ENCODE data around the gene TRDMT1.
"Not testable (repeated sequence)": the region's sequence is repeated elsewhere in the genome, so short reads cannot be mapped to it uniquely, and the experiment has no call there.

Gene TRDMT1

DNA sequence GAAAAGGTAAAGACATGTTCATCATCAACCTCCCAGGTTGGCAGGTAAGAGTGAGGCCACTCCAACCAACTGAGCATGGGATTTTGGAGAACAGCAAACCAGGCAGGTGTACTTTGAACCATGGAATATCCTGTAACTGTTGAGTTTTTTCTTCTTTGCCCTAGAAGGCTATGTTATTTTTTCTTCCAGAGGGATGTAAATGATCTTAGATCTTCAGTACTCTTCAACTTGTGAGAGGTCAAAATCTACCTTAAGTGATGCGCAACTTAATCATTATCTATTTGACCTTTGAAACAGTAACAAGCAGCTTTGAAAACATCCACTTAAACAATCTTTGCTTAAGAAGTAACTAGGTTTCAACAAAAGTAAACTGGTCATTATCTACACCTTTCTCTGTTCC is 71.7 kb downstream of the TRDMT1 start, which contains the start of gene CUBN:
TSS of gene CUBN (minus strand) at position 71 of the 400 bp plus-strand sequence. CDS start at position 25, 46 bp downstream.
- DNase-seq (ENCODE audit: low read depth), result no peak

DNA sequence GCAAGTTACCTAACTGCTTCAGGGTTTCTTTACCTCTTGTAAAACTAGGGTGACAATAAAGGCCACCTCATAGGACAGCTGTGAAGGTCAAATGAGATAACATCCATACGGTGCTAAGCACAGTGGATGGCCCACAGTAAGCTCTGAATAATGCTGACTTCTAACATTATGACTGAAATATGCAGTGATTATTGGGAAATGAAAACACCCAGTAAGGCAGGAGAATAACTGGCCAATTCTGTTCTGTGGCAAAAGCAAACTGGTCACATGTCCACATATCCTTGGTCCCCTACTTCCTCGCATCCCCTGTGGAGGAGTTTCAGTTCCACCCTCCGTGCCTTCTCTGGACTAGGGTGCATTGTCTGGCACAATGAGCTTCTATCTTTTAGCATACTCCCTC is 73.2 kb downstream of the TRDMT1 start:
- DNase-seq (ENCODE audit: low read depth), result no peak

DNA sequence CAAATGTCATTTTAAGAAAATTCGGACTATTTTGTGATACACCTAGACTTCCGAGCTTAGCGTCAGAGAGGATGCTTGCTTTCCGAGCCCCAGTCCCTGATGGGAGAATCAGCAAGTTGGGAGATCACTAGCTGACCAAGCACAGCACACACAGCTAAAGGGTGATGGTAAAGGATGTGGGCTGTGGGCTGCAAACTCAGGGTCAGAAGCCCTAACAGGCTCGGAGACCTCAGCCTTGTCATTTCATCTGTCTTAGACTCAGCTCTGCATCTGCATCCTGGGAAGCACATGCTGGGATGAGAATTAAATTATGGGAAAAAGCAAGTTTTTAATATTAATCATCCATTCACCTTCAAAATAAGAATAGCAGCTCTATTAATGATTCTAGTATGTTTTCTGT is 75.1 kb downstream of the TRDMT1 start:
- no peak for DNase-seq (ENCODE audit: low read depth)

DNA sequence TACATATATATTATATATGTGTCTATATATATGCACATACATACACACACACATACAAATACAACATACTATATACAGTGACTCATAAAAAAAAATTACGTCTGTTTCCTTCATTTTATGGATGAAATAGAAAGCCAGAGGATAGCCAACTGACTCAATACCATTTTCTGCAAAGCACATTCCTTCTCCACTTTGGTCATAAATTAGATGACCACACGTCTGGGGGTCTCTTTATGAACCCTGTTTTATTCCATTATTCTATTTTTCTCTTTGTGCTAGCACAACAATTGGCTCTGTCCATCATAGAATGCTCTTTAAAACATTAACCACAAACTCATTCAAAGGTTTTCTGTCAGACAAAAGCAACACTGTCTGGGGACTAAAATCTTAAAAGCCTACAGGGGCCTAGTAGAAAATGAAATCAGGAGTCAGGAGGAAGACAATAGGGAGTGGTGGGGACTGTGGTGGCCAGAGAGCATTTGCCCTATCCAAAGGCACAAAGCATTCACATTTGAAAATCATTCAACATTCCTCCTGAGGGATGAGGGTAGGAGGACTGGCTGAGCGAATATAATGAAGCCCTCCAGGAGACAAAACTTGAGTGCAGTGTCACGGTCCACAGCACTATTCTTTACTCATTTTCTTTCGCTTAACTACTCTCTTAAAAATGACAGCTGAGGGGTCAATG is 76.1 kb downstream of the TRDMT1 start:
- no peak for DNase-seq (ENCODE audit: low read depth)

DNA sequence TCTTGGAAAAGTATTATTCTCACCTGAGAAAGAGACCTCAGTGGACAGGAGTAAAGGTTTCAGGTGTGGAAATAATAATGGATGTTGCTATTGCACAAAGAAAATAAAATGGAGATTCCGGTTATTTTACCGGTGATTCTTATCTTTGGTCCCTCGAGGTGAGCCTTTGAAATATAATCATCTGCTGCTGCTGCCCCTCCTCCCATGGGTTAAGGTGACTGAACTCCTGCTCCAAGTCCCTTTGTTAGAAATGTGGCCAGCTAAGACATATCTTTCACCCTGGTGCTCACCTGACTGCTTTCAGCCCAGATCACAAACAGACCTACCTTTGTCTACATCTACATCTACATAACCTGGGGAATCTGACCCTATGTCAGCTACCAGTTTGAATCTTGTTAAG is 77.5 kb downstream of the TRDMT1 start:
- DNase-seq (ENCODE audit: low read depth), result no peak

DNA sequence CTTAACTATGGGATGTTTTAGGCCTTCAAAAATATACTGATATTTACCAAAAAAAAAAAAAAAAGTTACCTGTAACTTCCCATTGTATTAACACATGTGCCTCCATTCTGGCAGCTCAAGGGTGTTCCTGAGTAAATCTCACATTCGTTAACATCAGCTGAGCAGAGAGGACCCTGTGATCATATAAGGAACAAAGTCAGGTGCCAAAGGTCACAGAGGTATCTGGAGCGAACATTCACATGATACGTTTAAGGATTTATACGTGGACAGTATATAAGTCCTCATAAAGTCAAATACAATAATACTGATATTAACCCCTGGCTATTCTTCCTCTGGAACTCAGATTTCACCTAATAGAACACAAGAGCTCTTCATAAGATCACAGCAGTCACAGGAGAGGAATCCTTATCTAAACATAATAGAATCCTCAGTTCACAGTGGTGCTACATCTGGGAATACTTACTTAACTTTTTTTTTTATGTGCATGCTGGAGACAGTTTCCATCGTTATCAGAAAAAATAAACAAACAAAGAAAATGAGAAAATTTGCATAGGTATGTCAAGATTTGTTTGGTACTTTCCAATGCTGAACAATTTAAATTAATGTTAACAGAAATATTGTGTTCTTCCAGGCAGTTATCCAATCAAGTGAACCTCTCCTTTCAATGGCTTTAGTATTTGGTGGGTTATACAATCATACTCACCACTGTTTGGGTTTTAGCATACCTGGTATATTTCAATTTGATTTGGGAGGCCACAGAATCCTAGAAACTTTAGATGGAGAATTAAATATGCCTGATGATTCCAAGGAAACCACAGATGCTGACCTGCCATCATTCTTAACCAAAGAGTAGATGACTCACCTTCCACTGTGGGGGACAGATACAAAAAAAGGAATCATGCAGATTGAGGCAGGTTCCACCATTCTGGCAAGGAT is 78.5 kb downstream of the TRDMT1 start:
- peak; percentile 86 for DNase-seq (ENCODE audit: low read depth)

DNA sequence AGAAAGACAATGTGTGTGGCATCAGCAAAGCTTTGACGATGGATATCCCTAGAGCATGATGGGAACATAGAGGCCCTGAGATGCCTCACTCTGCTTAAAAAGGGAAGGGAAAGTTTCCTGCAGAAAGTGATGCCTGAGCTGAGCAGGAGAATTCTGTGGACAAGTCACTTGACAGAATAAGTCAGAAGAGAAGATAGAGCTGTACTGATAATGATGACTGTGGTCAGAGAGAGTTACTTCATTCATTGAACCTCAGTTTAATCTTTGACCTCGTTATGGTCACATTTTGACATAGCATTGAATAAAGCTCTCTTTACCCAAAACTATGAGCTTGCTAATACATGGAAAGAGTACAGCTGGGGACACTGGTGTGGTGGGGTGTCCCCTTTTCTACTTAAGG is 79.4 kb downstream of the TRDMT1 start:
- no peak for DNase-seq (ENCODE audit: low read depth)

DNA sequence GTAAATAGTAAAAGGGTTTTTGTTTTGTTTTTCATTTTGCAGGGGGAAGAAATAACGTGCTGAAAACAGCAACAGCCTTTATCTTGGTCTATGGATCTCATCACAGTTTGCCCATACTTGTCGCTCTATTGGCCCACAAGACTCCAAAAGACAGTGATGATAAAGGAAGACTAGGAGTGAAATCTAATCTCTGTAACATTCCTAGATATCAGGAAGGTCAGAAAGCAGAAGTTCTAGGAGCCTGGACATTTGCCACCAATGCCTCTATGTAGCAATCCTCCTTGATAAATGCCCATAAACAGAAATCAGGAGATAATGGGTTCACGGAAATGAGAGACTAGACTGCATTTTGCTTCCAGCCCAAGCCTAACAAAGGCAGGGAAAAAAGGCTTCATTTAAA is 80.8 kb downstream of the TRDMT1 start:
- DNase-seq (ENCODE audit: low read depth), result no peak

DNA sequence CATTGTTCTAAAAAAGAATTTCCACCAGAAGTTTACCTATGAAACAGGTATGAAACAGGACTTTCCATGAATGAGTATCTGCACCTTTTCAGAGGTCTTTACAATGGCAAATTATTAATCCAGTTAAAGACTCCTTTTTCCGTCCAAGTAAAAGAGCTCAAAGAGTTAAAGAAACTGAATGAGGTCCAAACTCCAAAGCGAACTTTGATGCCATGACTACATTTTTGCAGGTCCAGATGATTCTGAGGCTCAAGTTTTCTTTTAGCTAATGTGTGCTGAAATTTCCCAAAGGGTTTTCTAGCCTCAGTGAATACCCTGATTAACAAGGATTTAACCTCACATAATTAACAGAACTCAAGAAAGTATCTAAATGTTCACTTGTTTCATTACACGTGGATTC is 81.6 kb downstream of the TRDMT1 start:
- no peak for DNase-seq (ENCODE audit: low read depth)

DNA sequence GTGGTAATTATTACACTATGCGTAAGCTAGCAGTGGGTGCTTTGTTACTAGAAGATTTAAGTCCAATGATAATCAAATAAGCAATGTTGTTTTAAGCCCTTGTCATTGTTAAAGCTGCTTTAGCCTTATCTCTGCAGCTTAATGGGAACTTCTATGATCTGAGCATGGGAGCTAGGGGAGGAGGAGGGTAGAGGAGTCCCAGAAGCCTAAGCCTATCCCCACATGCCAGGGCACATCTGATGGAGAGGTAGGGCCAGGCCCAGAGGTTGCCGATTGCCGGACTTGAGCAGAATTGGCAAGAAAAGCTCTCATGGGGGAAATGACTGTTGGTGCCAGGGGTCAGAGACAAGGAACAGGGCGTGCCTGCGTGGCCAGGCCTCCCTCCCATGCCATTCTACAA is 85.3 kb downstream of the TRDMT1 start:
- DNase-seq (ENCODE audit: low read depth), result no peak

DNA sequence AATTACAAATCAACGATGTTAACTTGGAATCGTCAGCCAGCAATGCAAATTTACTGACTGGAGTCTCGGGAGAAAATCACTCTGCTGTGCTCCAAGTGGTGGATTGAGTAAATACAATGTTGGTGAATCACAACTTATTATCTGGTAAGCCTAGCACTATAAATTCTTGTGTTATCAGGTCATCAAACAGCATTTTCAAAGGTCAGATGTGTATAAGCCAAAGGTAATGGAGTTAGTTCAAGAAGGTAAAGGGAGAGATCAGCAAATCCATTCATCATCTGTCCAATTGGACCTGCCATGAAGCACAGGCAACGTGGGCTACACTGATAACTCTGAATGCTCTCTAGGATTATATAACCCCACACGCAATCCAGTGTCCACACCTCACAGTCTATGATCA is 85.8 kb downstream of the TRDMT1 start:
- no peak for DNase-seq (ENCODE audit: low read depth)

DNA sequence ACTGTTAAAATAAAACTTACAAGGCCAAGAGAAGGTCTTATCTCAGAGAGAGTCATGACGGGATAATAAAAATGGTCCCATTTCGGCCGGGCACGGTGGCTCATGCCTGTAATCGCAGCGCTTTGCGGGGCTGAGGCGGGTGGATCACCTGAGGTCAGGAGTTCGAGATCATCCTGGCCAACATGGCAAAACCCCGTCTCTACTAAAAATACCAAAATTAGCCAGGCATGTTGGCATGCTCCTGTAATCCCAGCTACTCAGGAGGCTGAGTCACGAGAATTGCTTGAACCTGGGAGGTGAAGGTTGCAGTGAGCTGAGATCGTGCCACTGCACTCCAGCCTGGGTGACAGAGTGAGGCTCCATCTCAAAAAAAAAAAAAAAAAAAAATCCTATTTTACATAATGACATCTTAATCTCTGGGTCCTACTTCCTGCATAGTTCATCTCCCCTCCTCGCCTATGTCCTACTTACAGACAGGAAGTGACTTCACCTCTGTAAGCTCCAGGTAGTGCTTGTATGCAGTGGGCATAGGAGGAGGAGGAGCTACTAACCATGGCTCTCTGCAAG is 86.5 kb downstream of the TRDMT1 start:
- not testable (repeated sequence) for DNase-seq (ENCODE audit: low read depth)

DNA sequence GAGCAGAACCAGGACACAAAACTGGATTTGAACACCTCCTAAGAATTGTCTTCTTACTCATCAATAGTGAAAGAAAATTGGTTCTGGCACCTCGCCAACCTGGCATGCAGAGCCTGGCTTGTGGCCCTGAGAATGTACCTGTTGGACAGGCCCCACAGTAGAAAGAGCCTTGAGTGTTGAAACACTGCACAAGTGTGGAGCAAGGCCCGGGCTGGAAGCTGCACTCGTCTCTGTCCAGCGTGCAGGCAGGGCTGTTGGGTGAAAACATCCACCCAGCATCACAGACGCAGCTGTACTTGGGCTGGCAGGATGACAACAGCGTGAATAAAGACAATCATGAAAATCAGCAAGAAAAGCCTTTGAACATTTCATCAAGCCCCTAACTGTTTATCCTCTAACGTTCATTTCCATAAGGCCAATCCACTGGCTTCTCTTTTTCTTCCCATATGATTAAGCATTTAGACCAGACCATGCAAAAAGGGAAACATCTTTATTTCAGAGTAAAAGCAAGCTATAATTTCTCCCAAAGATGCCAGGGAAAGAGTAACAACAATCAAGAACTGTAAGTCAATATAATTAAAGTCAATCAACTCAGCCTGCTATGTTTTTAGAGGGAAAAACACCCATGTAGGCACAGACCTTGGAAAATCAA is 87.5 kb downstream of the TRDMT1 start:
- peak; percentile 85 for DNase-seq (ENCODE audit: low read depth)

DNA sequence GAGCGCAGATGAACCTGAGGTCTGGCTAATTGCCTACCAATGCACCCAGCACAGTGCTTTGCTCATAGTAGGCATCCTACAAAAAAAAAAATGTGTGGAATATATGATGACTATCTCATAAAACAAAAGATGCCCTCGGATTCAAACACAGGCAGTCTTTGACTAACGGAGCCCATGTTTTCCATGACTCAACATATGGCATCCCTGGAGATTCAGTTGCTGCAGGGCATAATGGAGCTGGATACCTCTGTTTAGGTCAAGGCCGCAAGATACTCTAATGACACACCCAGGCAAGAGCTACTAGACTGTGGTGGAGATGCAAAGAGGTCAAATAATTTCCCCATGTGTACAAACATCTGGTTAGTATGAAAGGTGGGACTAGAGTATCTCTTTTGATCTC is 88.1 kb downstream of the TRDMT1 start:
- peak; percentile 15 for DNase-seq (ENCODE audit: low read depth)

DNA sequence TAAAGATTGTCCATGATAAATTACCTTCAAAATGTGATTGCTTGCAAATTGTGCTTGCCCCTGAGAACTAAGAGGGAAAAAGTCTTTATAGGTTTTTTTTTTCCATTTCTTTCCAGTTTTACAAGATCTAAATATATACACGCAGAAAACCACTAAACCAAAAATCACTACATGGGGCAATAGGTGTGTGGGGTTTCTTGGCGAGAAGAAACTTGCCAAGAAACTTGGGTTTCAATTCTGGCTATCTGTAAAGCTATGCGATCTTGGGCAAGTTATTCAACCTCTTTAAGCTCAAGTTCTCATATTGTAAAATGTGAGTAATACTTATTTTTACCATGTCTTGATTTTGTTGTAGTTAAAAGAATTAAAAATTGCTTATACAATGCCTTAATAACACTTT is 88.9 kb downstream of the TRDMT1 start:
- no peak for DNase-seq (ENCODE audit: low read depth)

DNA sequence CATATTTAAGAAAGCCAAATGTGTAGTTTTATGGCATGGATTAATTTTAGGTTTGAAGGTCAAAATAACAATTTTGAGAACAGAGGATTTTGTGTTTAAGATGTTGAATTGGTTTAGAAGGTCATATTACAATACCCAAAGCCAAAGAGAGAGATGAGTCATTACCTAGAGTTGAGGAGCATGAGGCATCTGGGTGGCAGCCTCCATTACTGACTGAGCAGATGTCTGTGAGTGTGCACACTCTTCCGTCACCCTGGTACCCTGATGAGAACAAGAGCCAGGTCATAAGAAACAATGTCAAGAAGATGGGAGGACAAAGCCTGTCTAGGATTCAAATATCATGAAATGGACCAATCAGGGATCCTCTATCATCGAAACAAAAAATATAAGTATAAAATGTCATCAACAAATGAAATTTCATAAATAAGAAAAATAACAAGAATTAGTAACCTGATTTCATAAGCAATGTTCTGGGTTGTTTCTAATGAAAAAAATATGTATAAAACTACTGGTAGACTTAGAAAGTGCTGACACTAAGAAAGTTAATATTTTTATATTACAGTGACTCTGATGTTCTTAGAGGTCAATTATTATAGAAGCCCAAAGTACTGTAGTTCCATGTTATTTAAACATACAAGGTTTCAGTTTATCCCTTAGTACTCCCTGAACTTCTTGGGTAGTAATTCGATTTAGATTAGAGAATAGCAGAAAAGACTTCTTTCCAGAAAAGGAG is 91.8 kb downstream of the TRDMT1 start:
- peak; percentile 86 for DNase-seq (ENCODE audit: low read depth)

DNA sequence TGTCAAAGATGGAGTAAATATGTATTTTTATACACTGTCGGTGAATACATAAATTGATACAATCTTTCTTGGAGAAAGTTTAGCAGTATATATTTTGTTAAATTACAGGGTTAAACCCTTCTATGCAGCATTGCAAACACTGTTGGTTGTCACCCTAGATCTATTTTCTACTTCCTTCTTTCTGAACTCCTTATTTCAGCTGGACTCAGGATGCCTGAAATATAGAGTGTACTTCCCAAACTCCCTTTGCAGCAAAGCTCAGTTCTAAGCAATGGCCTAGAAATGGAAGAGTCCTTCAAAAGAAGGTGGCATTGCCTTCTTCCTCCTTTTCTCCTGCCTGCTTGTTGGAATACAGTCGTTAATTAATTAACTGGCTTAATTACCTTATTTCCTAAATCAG is 92.4 kb downstream of the TRDMT1 start:
- DNase-seq (ENCODE audit: low read depth), result no peak

DNA sequence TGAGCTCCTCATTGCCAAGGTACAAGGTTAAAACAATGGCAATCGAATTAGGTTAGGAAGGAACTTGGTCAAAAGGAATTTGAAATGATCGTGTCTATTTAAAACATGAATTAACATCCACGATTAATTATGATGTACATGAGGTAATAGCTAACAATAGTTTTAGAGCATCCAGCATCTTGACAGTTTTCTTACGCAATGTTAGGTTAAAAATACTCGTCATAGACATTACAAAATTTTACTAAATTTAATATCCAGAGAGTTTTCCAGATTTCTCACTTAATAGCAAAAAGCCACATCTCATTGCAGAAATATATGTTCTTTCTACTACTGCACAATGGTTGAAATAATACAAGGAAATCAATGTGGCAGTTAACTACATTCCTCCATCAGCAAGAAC is 94.5 kb downstream of the TRDMT1 start:
- DNase-seq (ENCODE audit: low read depth), result no peak

DNA sequence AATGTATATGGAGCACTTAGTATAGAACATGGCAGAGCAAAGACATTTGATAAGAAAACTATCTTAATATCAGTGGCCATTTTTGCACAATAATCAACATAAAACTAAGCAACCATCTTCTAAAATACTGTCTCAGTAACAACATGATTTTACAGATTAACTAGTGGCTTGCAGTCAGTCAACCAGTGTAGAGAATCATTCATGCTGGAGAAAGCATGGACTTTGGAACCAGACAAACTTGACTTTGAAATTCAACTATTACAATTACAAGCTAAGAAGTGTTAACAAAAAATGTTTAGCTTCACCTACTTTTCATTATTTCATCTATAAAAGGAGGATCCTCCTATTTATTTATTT is 99.6 kb downstream of the TRDMT1 start:
- no peak for DNase-seq (ENCODE audit: low read depth)

DNA sequence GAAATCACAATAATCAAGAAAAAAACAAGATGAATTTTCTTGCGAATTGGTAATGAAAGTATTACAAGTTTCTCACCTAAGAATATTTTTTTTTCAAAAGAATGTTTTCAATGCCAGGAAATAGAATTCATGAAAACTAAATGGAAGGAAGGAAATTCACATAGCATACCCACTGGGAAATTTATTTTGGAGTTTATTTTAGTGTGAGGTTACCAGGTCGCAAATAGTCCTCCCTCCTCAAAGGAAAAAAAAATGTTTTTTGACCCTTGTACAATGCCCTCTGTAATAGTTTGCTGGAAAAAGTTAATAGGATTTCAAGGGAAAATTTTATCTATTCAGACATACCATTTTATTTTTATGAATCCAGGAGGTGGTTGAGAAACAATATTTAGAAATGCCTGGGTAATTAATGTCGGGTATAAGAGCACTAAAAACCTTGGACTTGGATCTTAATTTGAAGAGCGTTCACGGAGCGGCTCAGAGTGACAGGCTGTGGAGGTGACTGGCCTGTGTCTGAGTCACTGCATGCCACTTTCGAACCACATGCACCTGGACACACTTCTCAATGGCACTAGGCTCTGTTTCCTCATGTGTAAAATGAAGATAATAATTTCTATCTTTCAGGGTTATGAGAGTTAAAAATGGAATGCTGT is 100.1 kb downstream of the TRDMT1 start:
- no peak for DNase-seq (ENCODE audit: low read depth)

DNA sequence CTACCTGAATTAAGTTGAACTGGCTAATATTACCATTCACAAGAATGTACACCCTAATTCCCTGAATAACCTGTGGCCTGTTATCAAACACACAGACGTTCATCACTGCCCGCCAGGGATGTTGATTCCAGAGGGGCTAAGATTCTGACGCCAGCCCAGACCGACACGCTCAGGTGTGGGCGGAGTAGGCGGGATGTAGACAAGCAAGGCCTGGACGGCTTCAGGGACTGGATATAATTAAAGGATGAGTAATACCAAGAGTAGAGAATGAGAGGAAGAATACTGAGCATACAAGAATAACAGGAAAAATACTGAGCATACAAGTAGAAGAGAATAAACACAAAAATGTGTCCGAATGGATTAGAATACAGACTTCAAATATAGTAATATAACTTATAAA is 100.9 kb downstream of the TRDMT1 start:
- DNase-seq (ENCODE audit: low read depth), result no peak
